Measurements from ENCODE around the gene NHP2. TPM values are rescaled to one million over a fixed set of nuclear protein-coding genes. Genes with fewer than 3 reads are reported as not detected.

Gene NHP2
- total RNA-seq, 1 experiment from 2014 or later: 263 TPM

DNA sequence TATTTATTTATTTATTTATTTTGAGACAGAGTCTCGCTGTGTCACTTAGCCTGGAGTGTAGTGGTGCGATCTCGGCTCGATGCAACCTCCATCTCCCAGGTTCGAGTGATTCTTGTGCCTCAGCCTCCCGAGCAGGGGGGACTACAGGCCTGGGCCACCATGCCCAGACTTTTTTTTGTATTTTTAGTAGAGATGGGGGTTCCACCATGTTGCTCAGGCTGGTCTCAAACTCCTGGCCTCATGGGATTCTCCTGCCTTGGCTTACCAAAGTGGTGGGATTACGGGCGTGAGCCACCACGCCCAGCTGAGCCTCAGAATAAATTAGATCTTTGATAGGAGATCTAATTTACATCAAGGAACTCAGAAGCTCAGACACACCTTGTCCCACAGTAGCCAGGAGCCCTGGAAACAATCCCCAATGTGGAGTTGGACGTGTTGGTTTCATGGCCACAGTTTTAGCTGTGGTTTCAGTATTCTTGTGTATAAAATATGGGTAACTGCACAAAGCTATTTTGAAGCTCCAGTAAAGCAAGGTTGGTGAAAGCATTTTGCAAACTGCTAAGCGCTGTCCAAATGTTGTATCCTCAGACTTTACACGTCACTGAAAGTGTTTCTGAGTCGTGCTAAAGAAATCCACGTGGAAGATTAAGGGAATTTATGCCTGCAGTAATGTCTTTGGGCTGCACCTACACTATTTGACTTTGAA is 47.7 kb upstream of the NHP2 start:
- CTCF ChIA-PET: interaction anchor here (1.5 to 1.6 kb wide), 2 partner anchors 21 to 24 kb away, joined by 5 to 6 read pairs; no protein-coding TSS in a partner anchor
- ATAC-seq (no peak), DNase-seq (ENCODE audit: low spot score) (peak; percentile 4)
- TF ChIP-seq ERG (CRISPR knock-in tag; IDR thresholded peaks at IDR 0.05): no peak
- TF ChIP-seq NFATC4 (CRISPR knock-in tag; IDR thresholded peaks at IDR 0.05): no peak
- TF ChIP-seq ZNF396 (CRISPR knock-in tag; IDR thresholded peaks at IDR 0.05; ENCODE audit: borderline replicate concordance): no peak
- TF ChIP-seq STAT6 (CRISPR knock-in tag; conservative IDR thresholded peaks at IDR 0.05; ENCODE audit: low read depth): no peak
- TF ChIP-seq, protein P1, sequence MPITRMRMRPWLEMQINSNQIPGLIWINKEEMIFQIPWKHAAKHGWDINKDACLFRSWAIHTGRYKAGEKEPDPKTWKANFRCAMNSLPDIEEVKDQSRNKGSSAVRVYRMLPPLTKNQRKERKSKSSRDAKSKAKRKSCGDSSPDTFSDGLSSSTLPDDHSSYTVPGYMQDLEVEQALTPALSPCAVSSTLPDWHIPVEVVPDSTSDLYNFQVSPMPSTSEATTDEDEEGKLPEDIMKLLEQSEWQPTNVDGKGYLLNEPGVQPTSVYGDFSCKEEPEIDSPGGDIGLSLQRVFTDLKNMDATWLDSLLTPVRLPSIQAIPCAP (CRISPR knock-in tag; IDR thresholded peaks at IDR 0.05): no peak
- TF ChIP-seq, protein P2, sequence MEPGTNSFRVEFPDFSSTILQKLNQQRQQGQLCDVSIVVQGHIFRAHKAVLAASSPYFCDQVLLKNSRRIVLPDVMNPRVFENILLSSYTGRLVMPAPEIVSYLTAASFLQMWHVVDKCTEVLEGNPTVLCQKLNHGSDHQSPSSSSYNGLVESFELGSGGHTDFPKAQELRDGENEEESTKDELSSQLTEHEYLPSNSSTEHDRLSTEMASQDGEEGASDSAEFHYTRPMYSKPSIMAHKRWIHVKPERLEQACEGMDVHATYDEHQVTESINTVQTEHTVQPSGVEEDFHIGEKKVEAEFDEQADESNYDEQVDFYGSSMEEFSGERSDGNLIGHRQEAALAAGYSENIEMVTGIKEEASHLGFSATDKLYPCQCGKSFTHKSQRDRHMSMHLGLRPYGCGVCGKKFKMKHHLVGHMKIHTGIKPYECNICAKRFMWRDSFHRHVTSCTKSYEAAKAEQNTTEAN (CRISPR knock-in tag; IDR thresholded peaks at IDR 0.05): no peak
- TF ChIP-seq NR2C2 (CRISPR knock-in tag; IDR thresholded peaks at IDR 0.05): no peak
- no peak for TF ChIP-seq FOXK1 (CRISPR knock-in tag; IDR thresholded peaks at IDR 0.05)
- no peak for TF ChIP-seq TCF7 (CRISPR knock-in tag; IDR thresholded peaks at IDR 0.05; ENCODE audit: low read depth)
- TF ChIP-seq ZNF317 (CRISPR knock-in tag; IDR thresholded peaks at IDR 0.05; ENCODE audit: borderline replicate concordance, low read depth): no peak
- no peak for TF ChIP-seq E2F5 (CRISPR knock-in tag; IDR thresholded peaks at IDR 0.05)
- TF ChIP-seq RELA (CRISPR knock-in tag; IDR thresholded peaks at IDR 0.05; ENCODE audit: borderline replicate concordance): no peak
- no peak for TF ChIP-seq NFYB (CRISPR knock-in tag; conservative IDR thresholded peaks at IDR 0.05; ENCODE audit: low read depth)
- no peak for TF ChIP-seq HMGA2 (CRISPR knock-in tag; IDR thresholded peaks at IDR 0.05)
- no peak for TF ChIP-seq ZNF671 (CRISPR knock-in tag; IDR thresholded peaks at IDR 0.05)
- peaks cover 14% of the 10 kb centered on the region for H3K36me3 Mint-ChIP-seq
- H3K27ac Mint-ChIP-seq: no peak overlapping the region
- H3K4me1 Mint-ChIP-seq: peaks cover 17% of the 10 kb centered on the region
- peaks cover 20% of the 10 kb centered on the region for H3K27me3 Mint-ChIP-seq (ENCODE audit: low read depth)
- no peaks in the 10 kb centered on the region for H3K9me3 Mint-ChIP-seq
- POLR2A ChIA-PET: interaction anchor here (1.6 kb wide), 1 partner anchor 21 kb away, joined by 6 read pairs; no protein-coding TSS in a partner anchor
- H3K4me3 Mint-ChIP-seq: no peak overlapping the region

GRCh38 chr5:178199581-178200434 is 46.1 kb upstream of the NHP2 start:
- ChIA-PET POLR2A (no interaction called here), CTCF (interaction anchor here (0.6 to 1.6 kb wide), 4 partner anchors 16 to 124 kb away, joined by 3 to 5 read pairs (median 4); partner anchors contain the start of gene NHP2)
- Mint-ChIP-seq H3K36me3 (peaks cover 3% of the 10 kb centered on the region), H3K27me3 (ENCODE audit: low read depth) (peaks cover 20% of the 10 kb centered on the region), H3K4me3 (no peak overlapping the region), H3K27ac (no peak overlapping the region), H3K9me3 (no peaks in the 10 kb centered on the region), H3K4me1 (peaks cover 14% of the 10 kb centered on the region)
- TF ChIP-seq, protein P2 (CRISPR knock-in tag; IDR thresholded peaks at IDR 0.05): no peak
- no peak for TF ChIP-seq NFE2L1 (CRISPR knock-in tag; IDR thresholded peaks at IDR 0.05)
- TF ChIP-seq SP1 (CRISPR knock-in tag; conservative IDR thresholded peaks at IDR 0.05): no peak
- no peak for TF ChIP-seq MXD4 (CRISPR knock-in tag; IDR thresholded peaks at IDR 0.05; ENCODE audit: borderline replicate concordance)
- TF ChIP-seq IRF2 (CRISPR knock-in tag; IDR thresholded peaks at IDR 0.05; ENCODE audit: borderline replicate concordance, low read depth): no peak
- no peak for TF ChIP-seq NR2C2 (CRISPR knock-in tag; IDR thresholded peaks at IDR 0.05)
- TF ChIP-seq JAZF1 (CRISPR knock-in tag; IDR thresholded peaks at IDR 0.05): no peak
- TF ChIP-seq, protein P3, sequence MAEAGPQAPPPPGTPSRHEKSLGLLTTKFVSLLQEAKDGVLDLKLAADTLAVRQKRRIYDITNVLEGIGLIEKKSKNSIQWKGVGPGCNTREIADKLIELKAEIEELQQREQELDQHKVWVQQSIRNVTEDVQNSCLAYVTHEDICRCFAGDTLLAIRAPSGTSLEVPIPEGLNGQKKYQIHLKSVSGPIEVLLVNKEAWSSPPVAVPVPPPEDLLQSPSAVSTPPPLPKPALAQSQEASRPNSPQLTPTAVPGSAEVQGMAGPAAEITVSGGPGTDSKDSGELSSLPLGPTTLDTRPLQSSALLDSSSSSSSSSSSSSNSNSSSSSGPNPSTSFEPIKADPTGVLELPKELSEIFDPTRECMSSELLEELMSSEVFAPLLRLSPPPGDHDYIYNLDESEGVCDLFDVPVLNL (CRISPR knock-in tag; IDR thresholded peaks at IDR 0.05; ENCODE audit: borderline replicate concordance, low read depth): no peak
- TF ChIP-seq, protein P4, sequence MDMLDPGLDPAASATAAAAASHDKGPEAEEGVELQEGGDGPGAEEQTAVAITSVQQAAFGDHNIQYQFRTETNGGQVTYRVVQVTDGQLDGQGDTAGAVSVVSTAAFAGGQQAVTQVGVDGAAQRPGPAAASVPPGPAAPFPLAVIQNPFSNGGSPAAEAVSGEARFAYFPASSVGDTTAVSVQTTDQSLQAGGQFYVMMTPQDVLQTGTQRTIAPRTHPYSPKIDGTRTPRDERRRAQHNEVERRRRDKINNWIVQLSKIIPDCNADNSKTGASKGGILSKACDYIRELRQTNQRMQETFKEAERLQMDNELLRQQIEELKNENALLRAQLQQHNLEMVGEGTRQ (CRISPR knock-in tag; IDR thresholded peaks at IDR 0.05): no peak
- DNase-seq (ENCODE audit: low spot score): peak; percentile 6
- ATAC-seq: no peak
